SK-N-SH (cell line): ENCODE results near the gene CDC14B. TPM values are rescaled to one million over a fixed set of nuclear protein-coding genes. Genes with fewer than 3 reads are reported as not detected.

Experiments
- CTCF ChIA-PET: fragments of 300-600, 350-600 bp; formaldehyde crosslinking; extraction: SDS; loops from one replicate; lab custom pipeline; 2021; lab: Yijun Ruan, JAX
- POLR2A ChIA-PET: fragments of 350-600 bp; sonication (Branson Sonifier 250); formaldehyde crosslinking; extraction: SDS; loops from one replicate; lab custom pipeline; 2020; ENCODE audit warnings: antibody characterized with exemption, inconsistent platforms; lab: Yijun Ruan, JAX
- DNase-seq: peaks from one replicate; pipeline ENCODE4 v3.0.0; 2012
- H2AFZ ChIP-seq: fragments of 200-600 bp; sonication (generic); 2 replicates; pipeline ENCODE4 v1.8.1; 2016; ENCODE audit warnings: antibody characterized with exemption, mild to moderate bottlenecking, low read depth
- H3F3A ChIP-seq: fragments of 200-600 bp; sonication (generic); replicated peaks from 2 replicates; pipeline ENCODE3; 2016; ENCODE audit warnings: antibody characterized with exemption, mild to moderate bottlenecking; ENCODE audit not compliant: insufficient read depth
- H3K27ac ChIP-seq, 2 experiments: fragments of 200-500 bp in 1 of 2; fragments of 200-600 bp in 1 of 2; sonication (Bioruptor generic) in 1 of 2; sonication (generic), shearing (Covaris generic) in 1 of 2; 2 replicates each; pipeline versions ENCODE4 v1.5.1 to v1.6.1; 2014 to 2016; ENCODE audit warnings: low read depth in 2 of 2, inconsistent platforms in 1 of 2, low read length in 1 of 2, mild to moderate bottlenecking in 1 of 2, mixed read lengths in 1 of 2
- H3K27me3 ChIP-seq: fragments of 200-600 bp; sonication (generic), shearing (Covaris generic); 2 replicates; pipeline ENCODE4 v1.6.1; 2016; ENCODE audit warnings: mixed run types; ENCODE audit not compliant: insufficient read depth
- H3K36me3 ChIP-seq, 2 experiments: fragments of 200-500 bp in 1 of 2; fragments of 200-600 bp in 1 of 2; sonication (Bioruptor generic) in 1 of 2; sonication (generic) in 1 of 2; replicated peaks in 1 of 2; 2 replicates each; pipeline versions ENCODE3 to v1.5.1; 2014 to 2016; ENCODE audit warnings: low read length in 1 of 2, mild to moderate bottlenecking in 1 of 2; ENCODE audit not compliant: insufficient read depth in 2 of 2, control insufficient read depth in 1 of 2
- H3K4me1 ChIP-seq, 2 experiments: fragments of 200-500 bp in 1 of 2; fragments of 200-600 bp in 1 of 2; sonication (Bioruptor generic) in 1 of 2; sonication (generic), shearing (Covaris generic) in 1 of 2; 2 replicates each; pipeline versions ENCODE4 v1.5.1 to v1.6.1; 2014 to 2016; ENCODE audit warnings: low read depth in 1 of 2, low read length in 1 of 2, mixed run types in 1 of 2; ENCODE audit not compliant: insufficient read depth in 2 of 2, control insufficient read depth in 1 of 2
- H3K4me2 ChIP-seq: fragments of 200-600 bp; sonication (generic), shearing (Covaris generic); 2 replicates; pipeline ENCODE4 v1.6.1; 2017; ENCODE audit warnings: mixed run types
- H3K4me3 ChIP-seq, 2 experiments: fragments of 200-500 bp in 1 of 2; fragments of 200-600 bp in 1 of 2; sonication (Bioruptor generic) in 1 of 2; sonication (generic), shearing (Covaris generic) in 1 of 2; 2 replicates each; pipeline versions ENCODE4 v1.5.1 to v1.8.1; 2014 to 2016; ENCODE audit warnings: low read depth in 2 of 2, inconsistent platforms in 1 of 2, low read length in 1 of 2, mild to moderate bottlenecking in 1 of 2, mixed read lengths in 1 of 2, moderate library complexity in 1 of 2
- H3K79me2 ChIP-seq: fragments of 200-600 bp; sonication (generic); 2 replicates; pipeline ENCODE4 v1.8.1; 2017; ENCODE audit warnings: mild to moderate bottlenecking; ENCODE audit not compliant: insufficient read depth
- H3K9ac ChIP-seq: fragments of 200-600 bp; sonication (generic); 2 replicates; pipeline ENCODE4 v1.6.1; 2017; ENCODE audit warnings: mixed run types
- H3K9me2 ChIP-seq: fragments of 200-600 bp; sonication (generic); 2 replicates; pipeline ENCODE4 v1.6.1; 2017; ENCODE audit warnings: mixed run types
- H3K9me3 ChIP-seq: fragments of 200-600 bp; sonication (generic); 2 replicates; pipeline ENCODE4 v1.6.1; 2017; ENCODE audit warnings: mixed run types, mild to moderate bottlenecking, moderate library complexity
- H4K20me1 ChIP-seq: fragments of 200-600 bp; sonication (generic); 2 replicates; pipeline ENCODE4 v1.6.1; 2017; ENCODE audit warnings: mild to moderate bottlenecking, mixed run types; ENCODE audit not compliant: insufficient read depth
- CHD2 ChIP-seq: fragments of 150-350 bp; IDR thresholded peaks from 2 replicates; pipeline ENCODE4 v1.6.1; 2018; ENCODE audit warnings: low read length; ENCODE audit not compliant: partially characterized antibody
- ELF1 ChIP-seq: IDR thresholded peaks from 2 replicates; pipeline ENCODE4 v1.4.0; 2012
- EP300 ChIP-seq, 2 experiments: IDR thresholded peaks; 2 replicates each; pipeline versions ENCODE4 v1.4.0 to v1.6.1; 2012; ENCODE audit warnings: borderline replicate concordance in 1 of 2, low read depth in 1 of 2, low read length in 1 of 2
- FOSL2 ChIP-seq: IDR thresholded peaks from 2 replicates; pipeline ENCODE4 v1.4.0; 2012; ENCODE audit warnings: low read depth, mild to moderate bottlenecking, moderate library complexity, borderline replicate concordance
- FOXJ3 ChIP-seq: sonication (generic); formaldehyde crosslinking; IDR thresholded peaks from 2 replicates; pipeline ENCODE4 v1.5.1; 2020; ENCODE audit warnings: mild to moderate bottlenecking, missing genetic modification reagents
- FOXM1 ChIP-seq: IDR thresholded peaks from 2 replicates; pipeline ENCODE4 v1.4.0; 2012; ENCODE audit warnings: low read depth, mild to moderate bottlenecking
- GABPA ChIP-seq: IDR thresholded peaks from 2 replicates; pipeline ENCODE4 v1.4.0; 2012; ENCODE audit warnings: low read depth, mild to moderate bottlenecking
- GATA2 ChIP-seq: sonication (generic); formaldehyde crosslinking; IDR thresholded peaks from 2 replicates; pipeline ENCODE4 v1.5.0; 2020; ENCODE audit warnings: mild to moderate bottlenecking, missing genetic modification reagents
- IRF3 ChIP-seq: fragments of 150-350 bp; IDR thresholded peaks from 2 replicates; pipeline ENCODE4 v1.6.1; 2016; ENCODE audit warnings: mild to moderate bottlenecking, low read depth, low read length
- NFIC ChIP-seq: IDR thresholded peaks from 2 replicates; pipeline ENCODE4 v1.4.0; 2012; ENCODE audit warnings: borderline replicate concordance
- PBX3 ChIP-seq: IDR thresholded peaks from 2 replicates; pipeline ENCODE4; 2012
- POLR2AphosphoS5 ChIP-seq: IDR thresholded peaks from 2 replicates; pipeline ENCODE4 v1.6.1; 2012; ENCODE audit warnings: low read depth, low read length
- RAD21 ChIP-seq: IDR thresholded peaks from 2 replicates; pipeline ENCODE4 v1.6.1; 2012; ENCODE audit warnings: mild to moderate bottlenecking, low read length
- RFX5 ChIP-seq: IDR thresholded peaks from 2 replicates; pipeline ENCODE4 v1.6.1; 2012; ENCODE audit warnings: mild to moderate bottlenecking, improper control_type of control experiment, low read length
- RXRA ChIP-seq: IDR thresholded peaks from 2 replicates; pipeline ENCODE4 v1.4.0; 2012; ENCODE audit warnings: low read depth, mild to moderate bottlenecking, borderline replicate concordance
- TAF1 ChIP-seq: IDR thresholded peaks from 2 replicates; pipeline ENCODE4 v1.6.1; 2012; ENCODE audit warnings: low read depth, mild to moderate bottlenecking, low read length, moderate library complexity, borderline replicate concordance
- TEAD4 ChIP-seq: IDR thresholded peaks from 2 replicates; pipeline ENCODE4 v1.4.0; 2012; ENCODE audit warnings: mild to moderate bottlenecking, borderline replicate concordance; ENCODE audit not compliant: insufficient read depth
- YY1 ChIP-seq: IDR thresholded peaks from 2 replicates; pipeline ENCODE4 v1.4.0; 2012; ENCODE audit warnings: low read depth, mild to moderate bottlenecking
- WGBS: methylation state at CpG from one replicate; pipeline ENCODE4 v1.1.6; 2017; ENCODE audit warnings: low lambda C conversion rate; 5-methylcytosine and 5-hydroxymethylcytosine counted together
- polyA plus RNA-seq, 3 experiments: library from polyadenylated mRNA; depleted of rRNA; stranded (reverse); fragments of >200 nt; gene quantifications; 2 replicates each; pipeline ENCODE4 v1.2.3, GENCODE V29; 2012
- TF ChIP-seq, protein P1 (sequence below): IDR thresholded peaks from 2 replicates; pipeline ENCODE4 v1.4.0; 2012; ENCODE audit warnings: low read depth
- TF ChIP-seq, protein P2 (sequence below): fragments of 200-600 bp; sonication (generic); IDR thresholded peaks from 2 replicates; pipeline ENCODE4 v1.6.1; 2017; ENCODE audit warnings: antibody characterized with exemption, mild to moderate bottlenecking, moderate library complexity

CDC14B gene
- polyA plus RNA-seq, 1 of the 3 experiments (the other 2 are of a cell fraction) = 10.1 TPM

DNA sequence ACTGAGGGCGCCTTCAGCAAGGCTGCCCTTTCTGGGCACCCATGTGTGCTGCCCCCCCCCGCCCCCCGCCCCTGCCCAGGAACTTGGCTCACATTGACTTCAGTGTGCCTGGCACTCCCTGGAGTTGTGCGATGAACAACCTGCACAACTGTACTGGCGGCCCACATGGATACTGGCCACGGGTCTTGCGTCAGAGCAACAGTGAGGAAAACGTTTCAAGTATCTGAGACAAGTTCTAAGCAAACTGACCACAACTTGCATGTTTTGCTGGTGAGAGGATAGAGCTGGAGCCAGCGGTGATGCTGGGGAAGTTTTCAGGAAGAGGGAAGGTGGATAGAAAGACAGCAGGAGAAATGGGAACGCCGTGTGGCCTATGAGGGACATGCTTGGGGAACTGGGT, 124.3 kb downstream of the CDC14B start:
- Histone ChIP-seq H3K27ac (no peak overlapping the region), H4K20me1 (no peaks in the 10 kb centered on the region), H3K79me2 (no peaks in the 10 kb centered on the region), H2AFZ (no peak overlapping the region), H3K27me3 (no peaks in the 10 kb centered on the region), H3K9me2 (no peaks in the 10 kb centered on the region), H3K4me2 (no peak overlapping the region), H3K9ac (no peak overlapping the region), H3K9me3 (no peaks in the 10 kb centered on the region), H3K36me3 (peaks cover 13 to 17% of the 10 kb centered on the region in 2 experiments), H3K4me1 (no peaks in the 10 kb centered on the region), H3F3A (no peaks in the 10 kb centered on the region), H3K4me3 (no peak overlapping the region)
- TF ChIP-seq FOSL2 (no peak), PBX3 (no peak), GATA2 (CRISPR knock-in tag) (no peak), FOXM1 (no peak), TEAD4 (no peak), TAF1 (no peak), NFIC (no peak)
- TF ChIP-seq, protein P1, sequence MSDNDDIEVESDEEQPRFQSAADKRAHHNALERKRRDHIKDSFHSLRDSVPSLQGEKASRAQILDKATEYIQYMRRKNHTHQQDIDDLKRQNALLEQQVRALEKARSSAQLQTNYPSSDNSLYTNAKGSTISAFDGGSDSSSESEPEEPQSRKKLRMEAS = no peak
- TF ChIP-seq, protein P2, sequence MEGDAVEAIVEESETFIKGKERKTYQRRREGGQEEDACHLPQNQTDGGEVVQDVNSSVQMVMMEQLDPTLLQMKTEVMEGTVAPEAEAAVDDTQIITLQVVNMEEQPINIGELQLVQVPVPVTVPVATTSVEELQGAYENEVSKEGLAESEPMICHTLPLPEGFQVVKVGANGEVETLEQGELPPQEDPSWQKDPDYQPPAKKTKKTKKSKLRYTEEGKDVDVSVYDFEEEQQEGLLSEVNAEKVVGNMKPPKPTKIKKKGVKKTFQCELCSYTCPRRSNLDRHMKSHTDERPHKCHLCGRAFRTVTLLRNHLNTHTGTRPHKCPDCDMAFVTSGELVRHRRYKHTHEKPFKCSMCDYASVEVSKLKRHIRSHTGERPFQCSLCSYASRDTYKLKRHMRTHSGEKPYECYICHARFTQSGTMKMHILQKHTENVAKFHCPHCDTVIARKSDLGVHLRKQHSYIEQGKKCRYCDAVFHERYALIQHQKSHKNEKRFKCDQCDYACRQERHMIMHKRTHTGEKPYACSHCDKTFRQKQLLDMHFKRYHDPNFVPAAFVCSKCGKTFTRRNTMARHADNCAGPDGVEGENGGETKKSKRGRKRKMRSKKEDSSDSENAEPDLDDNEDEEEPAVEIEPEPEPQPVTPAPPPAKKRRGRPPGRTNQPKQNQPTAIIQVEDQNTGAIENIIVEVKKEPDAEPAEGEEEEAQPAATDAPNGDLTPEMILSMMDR = no peak
- 90% methylated on average over 10 of the region's 11 CpGs for WGBS
- ChIA-PET CTCF (no interaction called here), POLR2A (no interaction called here)
- DNase-seq = no peak

DNA sequence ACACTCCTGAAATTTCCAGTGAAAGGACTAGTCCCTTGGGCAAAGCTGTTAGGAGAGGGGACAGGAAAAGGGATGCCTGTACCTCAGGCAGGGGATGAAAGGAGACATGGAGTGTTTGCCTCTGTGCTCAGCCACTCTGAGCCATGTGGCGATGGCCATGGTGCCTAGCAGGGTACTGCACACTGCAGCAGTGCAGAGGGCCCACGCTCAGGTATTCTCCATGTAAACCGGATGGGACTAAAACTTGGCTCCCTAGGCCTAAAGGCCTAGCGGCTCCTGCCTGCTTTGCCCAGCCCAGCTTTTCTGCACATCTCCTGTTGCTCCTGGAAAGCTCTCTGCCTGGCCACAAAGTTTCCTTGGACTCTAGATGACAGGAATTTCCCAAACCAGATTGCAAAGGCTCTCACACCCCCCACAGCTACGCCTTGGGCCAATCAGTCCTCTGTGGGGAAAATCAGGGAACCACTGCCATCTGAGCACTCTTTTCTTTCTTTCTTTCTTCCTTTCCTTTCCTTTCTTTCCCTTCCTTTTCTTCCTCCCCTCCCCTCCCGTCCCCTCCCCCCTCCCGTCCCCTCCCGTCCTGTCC, 125.3 kb downstream of the CDC14B start:
- no peak overlapping the region for H3K4me3 ChIP-seq
- CTCF ChIA-PET = no interaction called here
- no peaks in the 10 kb centered on the region for H4K20me1 ChIP-seq
- H3K27me3 ChIP-seq = no peaks in the 10 kb centered on the region
- no peak overlapping the region for H3K27ac ChIP-seq
- no peaks in the 10 kb centered on the region for H3K9me3 ChIP-seq
- POLR2A ChIA-PET = no interaction called here
- no peak overlapping the region for H3K9ac ChIP-seq
- WGBS = 92% methylated on average over 8 of the region's 8 CpGs
- no peak for DNase-seq
- no peaks in the 10 kb centered on the region for H3K4me1 ChIP-seq
- H3F3A ChIP-seq = no peaks in the 10 kb centered on the region
- no peaks in the 10 kb centered on the region for H3K9me2 ChIP-seq
- no peak overlapping the region for H2AFZ ChIP-seq
- peaks cover 22 to 27% of the 10 kb centered on the region in 2 experiments for H3K36me3 ChIP-seq
- H3K79me2 ChIP-seq = no peaks in the 10 kb centered on the region
- H3K4me2 ChIP-seq = no peak overlapping the region
- no peak for TF ChIP-seq CHD2
- no peak for TF ChIP-seq RXRA
- TF ChIP-seq ELF1 = no peak
- TF ChIP-seq GABPA = no peak
- TF ChIP-seq RAD21 = no peak
- TF ChIP-seq, protein P1 = no peak
- TF ChIP-seq, protein P2 = no peak
- TF ChIP-seq FOXJ3 (CRISPR knock-in tag) = no peak
- TF ChIP-seq POLR2AphosphoS5 = no peak
- no peak for TF ChIP-seq YY1
- no peak for TF ChIP-seq IRF3
- TF ChIP-seq PBX3 = no peak
- no peak for TF ChIP-seq EP300 (IDR thresholded peaks at IDR 0.05; ENCODE audit: borderline replicate concordance in 1 of 2, low read depth in 1 of 2, low read length in 1 of 2)
- no peak for TF ChIP-seq RFX5
